ENCODE data around the gene KLF16.
"Not testable (repeated sequence)": the region's sequence is repeated elsewhere in the genome, so short reads cannot be mapped to it uniquely, and the experiment has no call there.

The KLF16 gene

DNA sequence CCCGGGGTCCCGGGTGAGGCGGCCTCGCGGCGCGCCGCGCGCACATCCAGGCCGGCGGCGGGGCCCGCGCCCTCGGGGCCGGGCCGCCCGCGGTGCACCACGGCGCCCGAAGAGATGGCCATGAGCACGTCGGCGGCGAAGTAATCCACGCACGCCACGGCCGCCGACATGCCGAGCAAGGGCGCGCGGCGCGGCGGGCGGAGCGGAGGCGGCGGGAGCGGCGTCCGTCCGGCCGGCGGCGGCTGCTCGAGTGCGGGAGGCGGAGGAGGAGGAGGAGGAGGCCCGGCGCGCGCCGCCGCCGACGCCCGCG is at the start of gene KLF16:
Gene KLF16 (minus strand): TSS at position 252 of the 310 bp plus-strand sequence. CDS start 82 bp downstream, at position 170.
- DNase-seq, result no peak

- no peak for DNase-seq
Observed at GRCh38 chr19:1912760-1913505, 49.6 kb upstream of the KLF16 start.

GRCh38 chr19:1911995-1912394 is 48.6 kb upstream of the KLF16 start:
- DNase-seq, result no peak

GRCh38 chr19:1911098-1911497 is 47.7 kb upstream of the KLF16 start:
- no peak for DNase-seq

GRCh38 chr19:1910177-1910576 is 46.8 kb upstream of the KLF16 start:
- DNase-seq, result no peak

- no peak for DNase-seq
Observed at GRCh38 chr19:1909761-1910080, 46.3 kb upstream of the KLF16 start.

DNA sequence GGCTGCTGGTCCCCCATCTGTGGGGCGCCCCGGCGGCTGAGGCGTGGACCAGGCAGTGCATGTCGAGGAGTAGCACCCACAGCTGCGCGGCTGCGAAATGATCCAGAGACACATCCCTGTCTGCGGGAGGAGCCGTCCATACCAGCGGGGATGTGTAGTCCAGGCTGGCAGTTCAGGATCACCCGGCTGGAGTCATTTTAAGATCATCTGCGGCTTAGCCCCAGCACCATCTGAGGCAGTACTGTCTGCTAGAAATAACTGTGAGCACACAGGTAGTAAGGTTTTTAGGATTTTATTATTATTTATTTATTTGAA is 44.9 kb upstream of the KLF16 start:
- DNase-seq, result no peak

GRCh38 chr19:1907563-1908363 is 44.4 kb upstream of the KLF16 start:
- DNase-seq, result no peak

- DNase-seq, result no peak
Observed at GRCh38 chr19:1906985-1907562, 43.7 kb upstream of the KLF16 start.

DNA sequence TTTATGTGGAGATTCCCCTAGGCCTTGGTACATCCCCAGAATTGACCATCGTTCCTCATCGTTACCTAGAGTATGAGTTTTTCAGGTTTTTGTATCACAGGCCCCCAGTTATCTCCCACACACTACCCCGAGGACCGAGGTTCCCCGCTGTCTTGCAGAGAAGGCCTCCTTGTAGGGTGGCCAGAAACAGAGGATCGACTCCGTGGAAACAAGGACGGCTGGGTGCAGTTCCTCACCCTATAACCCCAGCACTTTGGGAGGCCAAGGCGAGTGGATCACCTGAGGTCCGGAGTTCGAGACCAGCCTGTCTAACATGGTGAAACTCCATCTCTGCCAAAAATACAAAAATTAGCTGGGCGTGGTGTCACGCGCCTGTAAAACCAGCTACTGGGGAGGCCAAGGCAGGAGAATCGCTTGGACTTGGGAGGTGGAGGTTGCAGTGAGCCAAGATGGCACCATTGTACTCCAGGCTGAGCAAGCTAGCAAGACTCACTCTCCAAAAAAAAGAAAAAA is 42.5 kb upstream of the KLF16 start:
- DNase-seq, result no peak

DNA sequence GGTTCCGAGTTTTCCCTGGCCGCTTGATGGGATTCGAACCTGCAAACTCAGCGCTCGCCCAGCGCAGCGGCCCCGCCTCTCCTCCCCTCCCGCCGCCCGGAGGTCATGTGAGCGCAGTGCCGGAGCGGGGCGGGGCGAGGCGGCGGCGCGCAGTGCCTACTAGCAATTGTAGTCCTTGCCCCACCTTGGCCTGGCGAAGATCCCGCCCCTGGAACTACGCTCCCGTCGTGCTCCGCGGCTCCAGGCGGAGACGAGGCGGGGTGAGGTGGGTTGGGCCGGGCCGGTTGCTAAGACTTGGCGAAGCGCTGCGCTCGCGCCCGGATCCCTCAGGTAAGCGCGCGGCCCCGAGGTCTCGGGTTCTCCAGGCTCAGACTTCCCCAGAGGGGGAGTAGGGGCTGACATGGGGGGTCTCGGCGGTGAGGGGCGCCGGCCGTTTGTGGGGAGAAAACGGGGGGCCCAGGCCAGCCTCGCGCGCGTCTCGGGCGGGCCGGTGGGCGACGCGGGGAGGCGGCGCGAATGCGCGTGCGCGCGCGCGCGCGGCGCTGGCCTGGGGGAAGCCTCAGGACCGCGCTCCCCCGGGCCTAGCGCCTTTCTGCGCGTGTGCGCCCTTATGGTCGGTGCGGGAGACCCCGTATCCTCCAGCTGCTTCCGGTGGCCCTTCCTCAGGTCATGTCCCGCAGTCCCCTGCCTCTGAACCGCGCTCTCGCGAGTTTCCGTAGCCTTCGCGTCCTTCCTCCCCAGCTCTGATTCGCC is 41.9 kb upstream of the KLF16 start, which contains the start of the genes ADAT3 and SCAMP4:
Gene ADAT3 (plus strand): TSS at position 290 of the 753 bp plus-strand sequence. CDS start 6,649 bp downstream, outside the sequence.
Gene SCAMP4 (plus strand): TSS at position 290 of the 753 bp plus-strand sequence. CDS start 9,621 bp downstream, outside the sequence.
- DNase-seq, result peak; percentile 99

- DNase-seq, result no peak
Observed at GRCh38 chr19:1904860-1905109, 41.4 kb upstream of the KLF16 start.

- no peak for DNase-seq
Observed at GRCh38 chr19:1902923-1903322, 39.5 kb upstream of the KLF16 start.

DNA sequence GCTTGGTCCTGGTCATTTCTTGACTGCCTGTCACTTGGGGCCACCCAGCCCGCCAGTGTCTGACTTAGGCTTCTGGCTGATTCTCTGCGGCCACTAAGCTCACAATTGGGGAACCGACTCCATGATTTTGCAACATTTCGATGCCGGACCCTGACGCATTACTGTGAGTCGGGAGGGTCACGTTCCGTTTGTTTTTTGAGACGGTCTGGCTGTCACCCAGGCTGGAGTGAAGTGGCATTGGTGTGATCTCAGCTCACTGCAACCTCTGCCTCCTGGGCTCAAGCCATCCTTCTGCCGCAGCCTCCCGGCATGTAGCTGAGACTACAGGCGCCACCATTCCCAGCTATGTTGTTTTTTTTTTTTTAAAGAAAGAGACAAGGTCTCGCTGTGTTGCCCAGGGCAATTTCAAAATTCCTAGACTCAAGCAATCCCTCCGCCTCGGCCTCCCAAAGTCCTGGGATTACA is 38.6 kb upstream of the KLF16 start:
- DNase-seq, result no peak

GRCh38 chr19:1896508-1896907 is 33.1 kb upstream of the KLF16 start:
- DNase-seq, result no peak

- no peak for DNase-seq
Observed at GRCh38 chr19:1893791-1894190, 30.4 kb upstream of the KLF16 start.

DNA sequence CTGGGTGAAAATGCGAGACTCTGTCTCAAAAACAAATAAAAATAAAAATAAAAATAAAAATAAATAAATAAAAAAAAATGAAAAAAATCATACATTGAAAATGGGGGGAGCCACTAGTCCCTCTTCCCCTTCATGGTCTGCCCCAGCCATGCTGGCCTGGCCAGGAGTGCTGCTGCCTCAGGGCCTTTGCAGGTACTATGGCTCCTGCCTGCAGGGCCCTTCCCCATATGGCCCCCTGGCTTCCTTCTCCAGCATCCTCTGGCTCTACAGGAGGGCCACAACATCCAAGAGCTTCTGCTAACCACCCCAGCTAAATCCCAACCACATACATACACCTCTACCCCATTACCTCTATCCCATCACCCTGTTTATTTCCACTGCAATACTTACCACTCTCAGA is 26.5 kb upstream of the KLF16 start:
- DNase-seq, result no peak

DNA sequence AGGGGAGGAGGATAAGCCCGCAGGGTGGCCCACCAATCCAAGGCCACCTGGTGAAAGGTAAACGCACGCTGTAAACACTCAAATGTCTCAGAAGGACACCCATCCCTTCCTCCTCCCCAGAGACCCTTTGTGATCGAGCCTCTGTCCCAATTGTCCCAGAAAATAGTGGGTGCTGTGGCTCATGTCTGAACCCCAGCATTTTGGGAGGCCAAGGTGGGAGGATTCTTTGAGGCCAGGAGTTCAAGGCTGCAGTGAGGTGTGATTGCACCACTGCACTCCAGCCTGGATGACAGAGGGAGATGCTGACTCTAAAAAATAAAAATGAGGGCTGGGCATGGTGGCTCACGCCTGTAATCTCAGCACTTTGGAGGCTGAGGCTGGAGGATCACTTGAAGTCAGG is 25.0 kb upstream of the KLF16 start:
- DNase-seq, result no peak

GRCh38 chr19:1886360-1886759 is 23.0 kb upstream of the KLF16 start:
- DNase-seq, result not testable (repeated sequence)

GRCh38 chr19:1885398-1886119 is 22.2 kb upstream of the KLF16 start, which contains the start of gene ABHD17A:
Gene ABHD17A, minus strand, starts transcription at chr19:1885496. Its CDS starts 3,930 bp downstream, at chr19:1881566.
- peak; percentile 89 for DNase-seq

GRCh38 chr19:1884719-1885334 is 21.4 kb upstream of the KLF16 start:
- DNase-seq, result no peak

DNA sequence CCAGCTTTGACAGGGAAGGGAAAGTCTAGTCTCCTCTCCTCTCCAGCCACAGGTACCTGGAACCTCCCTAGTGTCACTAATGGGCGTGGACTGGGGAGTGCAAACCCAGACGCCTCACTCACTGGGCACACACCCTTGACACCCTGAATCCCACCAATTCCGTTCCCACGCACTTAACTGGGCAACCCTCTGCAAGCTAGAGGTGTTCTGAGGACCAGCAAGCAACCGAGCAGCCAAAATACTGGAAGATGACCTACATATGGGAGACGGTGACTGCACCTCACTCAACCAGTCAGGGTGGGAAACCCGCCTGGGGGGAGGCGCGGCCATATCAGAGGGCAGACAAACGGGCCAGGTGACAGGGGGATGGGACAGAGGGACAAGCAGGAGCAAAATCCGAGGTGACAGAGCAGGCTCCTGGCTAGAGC is 20.9 kb upstream of the KLF16 start:
- DNase-seq, result no peak

Measured in amniotic stem cell (primary cell).